ENCODE results near the gene ERC2. TPM values are rescaled to one million over a fixed set of nuclear protein-coding genes. Genes with fewer than 3 reads are reported as not detected.
A peak's percentile ranks its signal among the peaks of the same experiment; 100 is the strongest.

Gene ERC2
- total RNA-seq, 1 donor from 2014 or later: under 0.01 TPM

- no peak overlapping the region for H3K4me3 ChIP-seq (ENCODE audit: low read depth, low read length)
- no peak for DNase-seq (ENCODE audit: low read depth)
- no peak for FAIRE-seq
- no peaks in the 10 kb centered on the region for H3K36me3 ChIP-seq (ENCODE audit: control insufficient read depth, insufficient read depth, low read length)
- TF ChIP-seq CTCF (IDR thresholded peaks at IDR 0.05; ENCODE audit: insufficient read depth, low read length, severe bottlenecking): no peak
- H3K27me3 ChIP-seq (ENCODE audit: control insufficient read depth, insufficient read depth, low read length): no peaks in the 10 kb centered on the region
These were observed 685.5 kb downstream of the ERC2 start for GRCh38 chr3:55782807-55783206.

DNA sequence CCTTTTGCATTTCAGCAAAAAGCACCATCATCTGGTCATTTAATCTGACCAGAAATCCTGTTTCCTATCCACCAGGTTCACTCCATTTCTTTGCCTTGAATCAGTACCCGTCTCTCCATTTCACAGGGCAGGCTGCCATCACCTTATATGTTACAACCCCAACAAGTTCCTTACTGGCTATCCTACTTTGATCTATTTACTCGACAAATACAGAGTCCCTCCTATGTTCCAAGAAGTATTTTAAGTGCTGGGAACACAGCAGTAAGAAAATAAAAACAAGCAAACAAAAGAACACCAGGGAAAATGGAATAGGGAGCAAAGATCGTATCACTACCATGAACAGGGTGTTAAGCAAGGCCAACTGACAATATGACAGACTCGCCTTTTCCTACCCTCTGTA lies 685.9 kb downstream of the ERC2 start:
- H3K36me3 ChIP-seq (ENCODE audit: control insufficient read depth, insufficient read depth, low read length): no peaks in the 10 kb centered on the region
- FAIRE-seq: peak; percentile 50
- H3K27me3 ChIP-seq (ENCODE audit: control insufficient read depth, insufficient read depth, low read length): no peaks in the 10 kb centered on the region
- H3K4me3 ChIP-seq (ENCODE audit: low read depth, low read length): no peak overlapping the region
- DNase-seq (ENCODE audit: low read depth): no peak
- TF ChIP-seq CTCF (IDR thresholded peaks at IDR 0.05; ENCODE audit: insufficient read depth, low read length, severe bottlenecking): no peak

DNA sequence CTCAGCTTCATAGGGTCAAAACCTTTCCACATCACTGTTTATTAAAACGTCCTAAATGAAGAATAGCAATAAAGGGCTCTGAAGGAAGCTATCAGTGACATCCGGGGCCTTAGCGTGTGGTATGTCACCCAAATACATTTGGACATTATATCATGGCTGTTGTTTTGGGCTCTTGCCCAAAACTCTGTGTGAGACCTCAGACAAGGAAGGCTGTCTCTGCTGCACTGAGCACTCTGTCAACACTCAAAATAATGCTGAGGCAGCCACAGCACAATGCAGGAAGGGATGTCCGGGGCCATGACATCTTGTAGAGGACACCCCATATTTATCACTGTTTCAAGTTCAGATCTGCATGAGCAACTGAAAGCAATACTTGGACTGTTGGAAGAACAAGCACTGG lies 687.4 kb downstream of the ERC2 start:
- no peak overlapping the region for H3K4me3 ChIP-seq (ENCODE audit: low read depth, low read length)
- no peak for DNase-seq (ENCODE audit: low read depth)
- H3K27me3 ChIP-seq (ENCODE audit: control insufficient read depth, insufficient read depth, low read length): no peaks in the 10 kb centered on the region
- no peaks in the 10 kb centered on the region for H3K36me3 ChIP-seq (ENCODE audit: control insufficient read depth, insufficient read depth, low read length)
- no peak for TF ChIP-seq CTCF (IDR thresholded peaks at IDR 0.05; ENCODE audit: insufficient read depth, low read length, severe bottlenecking)
- no peak for FAIRE-seq

DNA sequence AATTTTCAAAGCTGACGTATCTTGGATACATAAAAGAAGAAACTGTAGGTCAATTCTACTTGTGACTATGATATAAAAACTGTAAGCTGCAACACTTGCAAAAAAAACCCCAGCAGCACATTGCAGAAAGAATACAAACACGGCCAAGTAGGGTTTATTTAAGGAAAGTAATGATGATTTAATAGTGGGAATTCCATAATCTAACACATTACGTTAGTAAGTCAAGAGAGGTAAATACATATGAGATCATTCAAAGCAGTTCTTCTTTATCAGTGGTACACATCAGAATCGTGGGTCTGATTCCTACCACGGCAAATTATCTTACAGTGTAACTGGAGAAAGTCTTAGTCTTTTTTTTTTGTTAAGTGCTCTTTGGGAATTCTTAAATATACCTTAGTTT lies 688.7 kb downstream of the ERC2 start:
- Histone ChIP-seq H3K36me3 (ENCODE audit: control insufficient read depth, insufficient read depth, low read length) (no peaks in the 10 kb centered on the region), H3K27me3 (ENCODE audit: control insufficient read depth, insufficient read depth, low read length) (no peaks in the 10 kb centered on the region), H3K4me3 (ENCODE audit: low read depth, low read length) (no peak overlapping the region)
- no peak for TF ChIP-seq CTCF (IDR thresholded peaks at IDR 0.05; ENCODE audit: insufficient read depth, low read length, severe bottlenecking)
- no peak for FAIRE-seq
- DNase-seq (ENCODE audit: low read depth): no peak

- Histone ChIP-seq H3K27me3 (ENCODE audit: control insufficient read depth, insufficient read depth, low read length) (no peaks in the 10 kb centered on the region), H3K4me3 (ENCODE audit: low read depth, low read length) (no peak overlapping the region), H3K36me3 (ENCODE audit: control insufficient read depth, insufficient read depth, low read length) (no peaks in the 10 kb centered on the region)
- FAIRE-seq: no peak
- no peak for TF ChIP-seq CTCF (IDR thresholded peaks at IDR 0.05; ENCODE audit: insufficient read depth, low read length, severe bottlenecking)
- DNase-seq (ENCODE audit: low read depth): no peak
These were observed 692.7 kb downstream of the ERC2 start for GRCh38 chr3:55775366-55776154.

DNA sequence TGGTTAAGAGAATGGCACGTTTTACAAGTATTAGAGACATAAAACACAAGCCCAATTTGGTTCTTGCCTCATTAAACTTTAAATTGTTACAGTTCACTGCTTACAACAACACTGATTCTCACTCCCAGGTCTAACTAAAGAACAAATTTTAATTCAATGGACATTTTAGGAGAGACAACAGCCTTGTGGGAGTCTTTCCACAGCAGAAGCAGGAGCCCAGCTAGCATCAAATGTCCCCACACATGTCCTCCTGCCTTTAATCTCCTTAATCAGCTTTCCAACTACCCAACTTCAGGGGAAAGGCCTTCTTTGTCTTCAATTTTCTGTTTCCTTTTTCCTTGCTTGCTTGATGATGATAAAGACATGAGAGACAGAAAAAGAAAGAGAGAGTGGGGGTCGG lies 693.4 kb downstream of the ERC2 start:
- H3K27me3 ChIP-seq (ENCODE audit: control insufficient read depth, insufficient read depth, low read length): no peaks in the 10 kb centered on the region
- DNase-seq (ENCODE audit: low read depth) (no peak), FAIRE-seq (no peak)
- H3K4me3 ChIP-seq (ENCODE audit: low read depth, low read length): no peak overlapping the region
- no peaks in the 10 kb centered on the region for H3K36me3 ChIP-seq (ENCODE audit: control insufficient read depth, insufficient read depth, low read length)
- no peak for TF ChIP-seq CTCF (IDR thresholded peaks at IDR 0.05; ENCODE audit: insufficient read depth, low read length, severe bottlenecking)
